HG03439 (cell line): ENCODE measurements around the gene NOTCH1.
"Not testable (repeated sequence)": the region's sequence is repeated elsewhere in the genome, so short reads cannot be mapped to it uniquely, and the experiment has no call there.

Experiments used
- ATAC-seq: cut with Tn5 transposase; IDR thresholded peaks from one replicate; pipeline ENCODE4 v1.9.1; 2021; ENCODE audit warnings: mild to moderate bottlenecking, moderate library complexity; ENCODE audit not compliant: unreplicated experiment

NOTCH1 gene

GRCh38 chr9:136565715-136566552 is 20.1 kb upstream of the NOTCH1 start:
- ATAC-seq: no peak

GRCh38 chr9:136565086-136565714 is 19.4 kb upstream of the NOTCH1 start:
- ATAC-seq: no peak

- ATAC-seq: no peak
These were observed 18.6 kb upstream of the NOTCH1 start for GRCh38 chr9:136564379-136564988.

- ATAC-seq: no peak
These were observed 17.9 kb upstream of the NOTCH1 start for GRCh38 chr9:136563646-136564325.

GRCh38 chr9:136562746-136563495 is 17.1 kb upstream of the NOTCH1 start:
- ATAC-seq: no peak

- ATAC-seq: no peak
These were observed 15.9 kb upstream of the NOTCH1 start for GRCh38 chr9:136561779-136562178.

GRCh38 chr9:136560586-136560985 is 14.7 kb upstream of the NOTCH1 start:
- no peak for ATAC-seq

GRCh38 chr9:136559371-136559770 is 13.5 kb upstream of the NOTCH1 start:
- ATAC-seq: not testable (repeated sequence)

GRCh38 chr9:136558846-136559245 is 13.0 kb upstream of the NOTCH1 start:
- ATAC-seq: not testable (repeated sequence)

GRCh38 chr9:136558373-136558772 is 12.5 kb upstream of the NOTCH1 start:
- ATAC-seq: no peak

- ATAC-seq: no peak
These were observed 11.2 kb upstream of the NOTCH1 start for GRCh38 chr9:136557036-136557435.

- no peak for ATAC-seq
These were observed 10.3 kb upstream of the NOTCH1 start for GRCh38 chr9:136556166-136556565.

GRCh38 chr9:136554870-136555269 is 9.0 kb upstream of the NOTCH1 start:
- no peak for ATAC-seq

- no peak for ATAC-seq
These were observed 7.7 kb upstream of the NOTCH1 start for GRCh38 chr9:136553581-136553980.

GRCh38 chr9:136552117-136552703 is 6.4 kb upstream of the NOTCH1 start:
- no peak for ATAC-seq

- no peak for ATAC-seq
These were observed 5.7 kb upstream of the NOTCH1 start for GRCh38 chr9:136551401-136552116.

- ATAC-seq: no peak
These were observed 4.8 kb upstream of the NOTCH1 start for GRCh38 chr9:136550439-136551289.
